K562 (cell line): ENCODE results near the gene PPP6R1. TPM values are rescaled to one million over a fixed set of nuclear protein-coding genes. Genes with fewer than 3 reads are reported as not detected.

Experiments used
- ARHGAP35 ChIP-seq: fragments of 450-650 bp; IDR thresholded peaks from 2 replicates; pipeline ENCODE4 v1.6.1; 2018; ENCODE audit not compliant: partially characterized antibody
- BDP1 ChIP-seq: IDR thresholded peaks from 3 replicates; pipeline ENCODE4 v1.6.1; 2011; ENCODE audit not compliant: insufficient read length, insufficient read depth
- BMI1 ChIP-seq: fragments of 150-350 bp; IDR thresholded peaks from 2 replicates; pipeline ENCODE4 v1.6.1; 2014; ENCODE audit warnings: low read length
- C11orf30 ChIP-seq: fragments of 450-650 bp; IDR thresholded peaks from 2 replicates; pipeline ENCODE4 v1.6.1; 2016; ENCODE audit warnings: low read depth, mild to moderate bottlenecking
- CREB5 ChIP-seq: fragments of 250-450 bp; sonication (Bioruptor Pico); IDR thresholded peaks from 2 replicates; pipeline ENCODE4 v1.5.0; 2020; ENCODE audit warnings: mild to moderate bottlenecking
- ESRRA ChIP-seq: fragments of 450-650 bp; IDR thresholded peaks from 2 replicates; pipeline ENCODE4 v1.6.1; 2014; ENCODE audit warnings: low read depth, mild to moderate bottlenecking, moderate library complexity, borderline replicate concordance
- JUN ChIP-seq, 2 experiments: sonication (generic) in 1 of 2; formaldehyde crosslinking in 1 of 2; IDR thresholded peaks; 2 replicates each; pipeline versions ENCODE4 v1.6.1 to v1.8.0; 2012 to 2022; ENCODE audit warnings: borderline replicate concordance in 2 of 2, mild to moderate bottlenecking in 2 of 2, improper control_type of control experiment in 1 of 2, low read depth in 1 of 2, low read length in 1 of 2, missing genetic modification reagents in 1 of 2
- MYC ChIP-seq, 2 experiments: fragments of 250-450 bp in 1 of 2; sonication (Bioruptor Pico) in 1 of 2; IDR thresholded peaks; 2 replicates each; pipeline versions ENCODE4 v1.5.1 to v1.6.1; 2012 to 2021; ENCODE audit warnings: low read depth in 2 of 2, borderline replicate concordance in 1 of 2, improper control_type of control experiment in 1 of 2, low read length in 1 of 2, mild to moderate bottlenecking in 1 of 2, moderate library complexity in 1 of 2
- PML ChIP-seq: IDR thresholded peaks from 2 replicates; pipeline ENCODE4 v1.6.1; 2012; ENCODE audit warnings: low read length, inconsistent platforms
- SIX5 ChIP-seq, 2 experiments: IDR thresholded peaks; 2 replicates each; pipeline ENCODE4 v1.6.1; 2011; ENCODE audit warnings: low read length in 2 of 2, borderline replicate concordance in 1 of 2, low read depth in 1 of 2, mild to moderate bottlenecking in 1 of 2, moderate library complexity in 1 of 2; ENCODE audit not compliant: insufficient read depth in 1 of 2
- TEAD1 ChIP-seq, 2 experiments: fragments of 450-650 bp in 1 of 2; sonication (generic) in 1 of 2; formaldehyde crosslinking; IDR thresholded peaks; 2 replicates each; pipeline versions ENCODE4 v1.4.0 to v1.8.0; 2020 to 2022; ENCODE audit warnings: mild to moderate bottlenecking in 2 of 2, missing genetic modification reagents in 1 of 2
- ZBTB2 ChIP-seq: fragments of 450-650 bp; IDR thresholded peaks from 2 replicates; pipeline ENCODE4 v1.6.1; 2016; ENCODE audit warnings: antibody characterized with exemption
- ZNF584 ChIP-seq: fragments of 200-800 bp; sonication (Bioruptor generic); IDR thresholded peaks from 2 replicates; pipeline ENCODE4 v1.6.1; 2016; ENCODE audit warnings: low read depth, mild to moderate bottlenecking, missing genetic modification characterization, missing compliant biosample characterization
- ZNF644 ChIP-seq: fragments of 200-800 bp; sonication (Bioruptor generic); IDR thresholded peaks from 2 replicates; pipeline ENCODE4 v1.6.1; 2016; ENCODE audit warnings: low read depth, missing genetic modification characterization, missing compliant biosample characterization
- ZNF766 ChIP-seq: fragments of 200-800 bp; sonication (Bioruptor generic); conservative IDR thresholded peaks from 2 replicates; pipeline ENCODE4 v1.6.1; 2016; ENCODE audit warnings: missing genetic modification characterization, missing compliant biosample characterization
- polyA plus RNA-seq, 8 experiments: library from polyadenylated mRNA; depleted of rRNA in 4 of 8; stranded (reverse) in 5 of 8; unstranded in 3 of 8; fragments of >200 nt; fragmentation: Nextera tagmentation in 2 of 8; fragmentation: Illumina TruSeq in 1 of 8; extraction: Ambion mirVana in 2 of 8; extraction: Trizol in 1 of 8; gene quantifications; 2 replicates each; pipeline versions ENCODE4 v1.2.1 to v1.2.3, GENCODE V29; 2011 to 2014; ENCODE audit warnings: inconsistent platforms in 1 of 8, missing spikeins in 1 of 8
- total RNA-seq, 7 experiments: library from RNA; depleted of rRNA in 6 of 7; stranded (reverse); fragments of >200 nt in 6 of 7; fragmentation: Illumina TruSeq in 2 of 7; extraction: Trizol in 2 of 7; gene quantifications; 2 replicates each; pipeline versions ENCODE4 v1.2.1 to v1.2.3, GENCODE V29; 2011 to 2021; ENCODE audit warnings: low replicate concordance in 1 of 7
- TF ChIP-seq, protein P1 (sequence below): fragments of 450-650 bp; IDR thresholded peaks from 2 replicates; pipeline ENCODE4 v1.6.1; 2017; ENCODE audit warnings: antibody characterized with exemption, mild to moderate bottlenecking
- TF ChIP-seq, protein P2 (sequence below): sonication (generic); formaldehyde crosslinking; IDR thresholded peaks from 2 replicates; pipeline ENCODE4 v1.8.0; 2022; ENCODE audit warnings: missing genetic modification reagents, mild to moderate bottlenecking, moderate library complexity, borderline replicate concordance

The PPP6R1 gene
- total and polyA plus RNA-seq, 9 of the 15 experiments (the other 6 are each of a cell fraction or from before 2014, with no cell fraction given), result 0.48 to 135 (median 37.2) TPM

DNA sequence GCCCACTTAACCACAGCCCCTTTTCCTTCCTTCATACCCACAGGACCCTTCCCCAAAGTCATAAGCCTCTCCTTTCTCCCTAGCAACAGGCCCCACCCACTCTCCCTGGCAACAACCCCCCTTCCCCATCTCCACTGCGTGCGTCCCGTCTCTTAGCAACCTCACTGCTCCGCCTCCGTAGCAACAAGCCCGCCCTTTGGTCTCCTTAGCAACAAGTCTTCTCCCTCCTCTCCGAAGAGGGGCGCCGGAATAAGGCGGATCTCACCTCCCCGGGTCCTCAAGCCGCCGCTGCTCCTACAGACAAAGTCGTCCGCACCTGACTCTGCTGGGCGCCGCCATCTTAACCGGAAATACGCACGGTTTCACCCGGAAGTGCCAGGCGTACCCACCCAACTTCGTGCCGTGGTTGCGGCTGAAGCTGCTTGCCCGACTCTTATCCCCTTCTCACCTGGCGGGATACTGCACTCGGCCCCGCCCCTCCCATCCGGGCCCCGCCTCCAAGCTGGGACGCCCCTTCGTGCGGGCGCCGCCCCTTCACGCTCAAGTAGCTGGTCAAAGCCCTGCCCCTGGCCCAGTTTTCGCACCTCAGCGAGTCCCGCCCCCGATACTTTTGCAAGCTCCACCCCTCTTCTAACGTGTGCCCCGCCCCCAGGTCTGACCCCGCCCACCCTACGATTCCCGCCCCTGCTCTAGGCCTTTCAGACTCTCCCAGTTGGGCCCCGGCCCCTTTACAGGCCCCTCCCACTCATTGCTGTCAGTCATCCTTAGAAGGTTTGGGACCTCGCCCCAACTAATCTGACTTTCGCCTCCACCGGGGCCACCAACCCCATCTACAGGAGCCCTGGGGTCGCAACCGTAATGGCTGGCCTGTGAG lies 21.2 kb upstream of the PPP6R1 start, which contains the start of gene HSPBP1 (continued):
- TF ChIP-seq CREB5 (CRISPR knock-in tag) (no peak), ZBTB2 (peak; percentile 32; the same call in 1 of the 2 replicates), ZNF766 (CRISPR knock-in tag) (no peak; the same call in 1 of the 2 replicates), JUN (IDR thresholded peaks at IDR 0.05; ENCODE audit: borderline replicate concordance, low read depth, low read length) (peak; percentile 27; the same call in 1 of the 2 replicates), JUN (CRISPR knock-in tag; IDR thresholded peaks at IDR 0.05; ENCODE audit: borderline replicate concordance) (no peak), C11orf30 (peak; percentile 97), SIX5 (IDR thresholded peaks at IDR 0.05; ENCODE audit: borderline replicate concordance in 1 of 2, insufficient read depth in 1 of 2, low read depth in 1 of 2, low read length in 2 of 2) (peak; percentile 61 to 65; a peak in 3 of 4 replicates), PML (0 out of 2 replicates have a peak, but pooled peaks have one; percentile 16), ARHGAP35 (no peak), BDP1 (no peak), MYC (IDR thresholded peaks at IDR 0.05; ENCODE audit: low read depth, low read length) (peak; percentile 87), MYC (CRISPR knock-in tag; IDR thresholded peaks at IDR 0.05; ENCODE audit: borderline replicate concordance, low read depth) (peak; percentile 64; the same call in 1 of the 2 replicates), ESRRA (peak; percentile 86), ZNF584 (CRISPR knock-in tag) (no peak), ZNF644 (no peak), TEAD1 (CRISPR knock-in tag; IDR thresholded peaks at IDR 0.05) (0 out of 4 replicates have a peak, but pooled peaks of 1 of the 2 experiments have one; percentile 78), BMI1 (peak; percentile 90)
- TF ChIP-seq, protein P1, sequence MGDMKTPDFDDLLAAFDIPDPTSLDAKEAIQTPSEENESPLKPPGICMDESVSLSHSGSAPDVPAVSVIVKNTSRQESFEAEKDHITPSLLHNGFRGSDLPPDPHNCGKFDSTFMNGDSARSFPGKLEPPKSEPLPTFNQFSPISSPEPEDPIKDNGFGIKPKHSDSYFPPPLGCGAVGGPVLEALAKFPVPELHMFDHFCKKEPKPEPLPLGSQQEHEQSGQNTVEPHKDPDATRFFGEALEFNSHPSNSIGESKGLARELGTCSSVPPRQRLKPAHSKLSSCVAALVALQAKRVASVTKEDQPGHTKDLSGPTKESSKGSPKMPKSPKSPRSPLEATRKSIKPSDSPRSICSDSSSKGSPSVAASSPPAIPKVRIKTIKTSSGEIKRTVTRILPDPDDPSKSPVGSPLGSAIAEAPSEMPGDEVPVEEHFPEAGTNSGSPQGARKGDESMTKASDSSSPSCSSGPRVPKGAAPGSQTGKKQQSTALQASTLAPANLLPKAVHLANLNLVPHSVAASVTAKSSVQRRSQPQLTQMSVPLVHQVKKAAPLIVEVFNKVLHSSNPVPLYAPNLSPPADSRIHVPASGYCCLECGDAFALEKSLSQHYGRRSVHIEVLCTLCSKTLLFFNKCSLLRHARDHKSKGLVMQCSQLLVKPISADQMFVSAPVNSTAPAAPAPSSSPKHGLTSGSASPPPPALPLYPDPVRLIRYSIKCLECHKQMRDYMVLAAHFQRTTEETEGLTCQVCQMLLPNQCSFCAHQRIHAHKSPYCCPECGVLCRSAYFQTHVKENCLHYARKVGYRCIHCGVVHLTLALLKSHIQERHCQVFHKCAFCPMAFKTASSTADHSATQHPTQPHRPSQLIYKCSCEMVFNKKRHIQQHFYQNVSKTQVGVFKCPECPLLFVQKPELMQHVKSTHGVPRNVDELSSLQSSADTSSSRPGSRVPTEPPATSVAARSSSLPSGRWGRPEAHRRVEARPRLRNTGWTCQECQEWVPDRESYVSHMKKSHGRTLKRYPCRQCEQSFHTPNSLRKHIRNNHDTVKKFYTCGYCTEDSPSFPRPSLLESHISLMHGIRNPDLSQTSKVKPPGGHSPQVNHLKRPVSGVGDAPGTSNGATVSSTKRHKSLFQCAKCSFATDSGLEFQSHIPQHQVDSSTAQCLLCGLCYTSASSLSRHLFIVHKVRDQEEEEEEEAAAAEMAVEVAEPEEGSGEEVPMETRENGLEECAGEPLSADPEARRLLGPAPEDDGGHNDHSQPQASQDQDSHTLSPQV, result no peak
- TF ChIP-seq, protein P2, sequence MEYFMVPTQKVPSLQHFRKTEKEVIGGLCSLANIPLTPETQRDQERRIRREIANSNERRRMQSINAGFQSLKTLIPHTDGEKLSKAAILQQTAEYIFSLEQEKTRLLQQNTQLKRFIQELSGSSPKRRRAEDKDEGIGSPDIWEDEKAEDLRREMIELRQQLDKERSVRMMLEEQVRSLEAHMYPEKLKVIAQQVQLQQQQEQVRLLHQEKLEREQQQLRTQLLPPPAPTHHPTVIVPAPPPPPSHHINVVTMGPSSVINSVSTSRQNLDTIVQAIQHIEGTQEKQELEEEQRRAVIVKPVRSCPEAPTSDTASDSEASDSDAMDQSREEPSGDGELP (CRISPR knock-in tag), result peak; percentile 92
